Liver (tissue), 9 donors: ENCODE measurements around the gene ATOH7. TPM values are rescaled to one million over a fixed set of nuclear protein-coding genes. Genes with fewer than 3 reads are reported as not detected.

ENCODE experiments used
- DNase-seq: peaks from one replicate; pipeline ENCODE4 v3.0.0-alpha.2; 2017; ENCODE audit warnings: low spot score
- H3K27ac ChIP-seq, 2 donors: one replicate each; pipeline ENCODE4 v1.7.0; 2013; ENCODE audit warnings: inconsistent platforms in 2 of 2, low read length in 2 of 2, control low read depth in 1 of 2, low read depth in 1 of 2, mild to moderate bottlenecking in 1 of 2
- H3K27me3 ChIP-seq, 4 donors: one replicate each; pipeline versions ENCODE4 v1.6.1 to v1.7.0; 2013; ENCODE audit warnings: low read length in 3 of 4, inconsistent platforms in 1 of 4, mild to moderate bottlenecking in 1 of 4, moderate library complexity in 1 of 4; ENCODE audit not compliant: control insufficient read depth in 4 of 4, insufficient read depth in 4 of 4
- H3K36me3 ChIP-seq, 4 donors: one replicate each; pipeline versions ENCODE4 v1.6.1 to v1.7.0; 2013; ENCODE audit warnings: low read length in 3 of 4, mild to moderate bottlenecking in 3 of 4, low read depth in 1 of 4, moderate library complexity in 1 of 4; ENCODE audit not compliant: control insufficient read depth in 4 of 4, insufficient read depth in 3 of 4
- H3K4me1 ChIP-seq, 4 donors: one replicate each; pipeline versions ENCODE4 v1.6.1 to v1.7.0; 2013; ENCODE audit warnings: low read length in 3 of 4, mild to moderate bottlenecking in 3 of 4, moderate library complexity in 1 of 4; ENCODE audit not compliant: control insufficient read depth in 4 of 4, insufficient read depth in 4 of 4
- H3K4me3 ChIP-seq, 3 donors: one replicate each; pipeline versions ENCODE4 v1.6.1 to v1.7.0; 2013; ENCODE audit warnings: low read length in 3 of 3, control low read depth in 1 of 3, low read depth in 1 of 3, mild to moderate bottlenecking in 1 of 3
- H3K9ac ChIP-seq, 2 donors: one replicate each; pipeline ENCODE4 v1.7.0; 2013; ENCODE audit warnings: low read length in 2 of 2, mild to moderate bottlenecking in 2 of 2, moderate library complexity in 2 of 2, control low read depth in 1 of 2, low read depth in 1 of 2
- H3K9me3 ChIP-seq, 4 donors: one replicate each; pipeline versions ENCODE4 v1.6.1 to v1.7.0; 2013; ENCODE audit warnings: low read length in 3 of 4; ENCODE audit not compliant: control insufficient read depth in 4 of 4
- EGR1 ChIP-seq, 2 donors: IDR thresholded peaks; 2 replicates each; pipeline ENCODE4 v1.6.1; 2016 to 2018; ENCODE audit warnings: antibody characterized with exemption in 2 of 2, low read depth in 2 of 2
- FOXA1 ChIP-seq: IDR thresholded peaks from 2 replicates; pipeline ENCODE4 v1.6.1; 2016; ENCODE audit warnings: antibody characterized with exemption
- FOXA2 ChIP-seq: IDR thresholded peaks from 2 replicates; pipeline ENCODE4 v1.6.1; 2016; ENCODE audit warnings: antibody characterized with exemption
- GABPA ChIP-seq, 2 donors: IDR thresholded peaks in 1 of 2; conservative IDR thresholded peaks in 1 of 2; 2 replicates each; pipeline ENCODE4 v1.6.1; 2016; ENCODE audit warnings: antibody characterized with exemption in 2 of 2, mild to moderate bottlenecking in 1 of 2, moderate library complexity in 1 of 2
- HNF4A ChIP-seq, 2 donors: conservative IDR thresholded peaks; 2 replicates each; pipeline ENCODE4 v1.6.1; 2016; ENCODE audit warnings: antibody characterized with exemption in 2 of 2, mild to moderate bottlenecking in 2 of 2
- HNF4G ChIP-seq: IDR thresholded peaks from 2 replicates; pipeline ENCODE4 v1.6.1; 2016; ENCODE audit warnings: antibody characterized with exemption
- JUND ChIP-seq, 2 donors: IDR thresholded peaks; 2 replicates each; pipeline ENCODE4 v1.6.1; 2016; ENCODE audit warnings: antibody characterized with exemption in 2 of 2
- MAX ChIP-seq: IDR thresholded peaks from 2 replicates; pipeline ENCODE4 v1.6.1; 2016; ENCODE audit warnings: antibody characterized with exemption
- NR2F2 ChIP-seq: IDR thresholded peaks from 2 replicates; pipeline ENCODE4 v1.6.1; 2016; ENCODE audit warnings: antibody characterized with exemption
- RAD21 ChIP-seq, 2 donors: IDR thresholded peaks; 2 replicates each; pipeline ENCODE4 v1.6.1; 2016; ENCODE audit warnings: antibody characterized with exemption in 2 of 2, mild to moderate bottlenecking in 2 of 2
- REST ChIP-seq: IDR thresholded peaks from 2 replicates; pipeline ENCODE4 v1.6.1; 2016; ENCODE audit warnings: antibody characterized with exemption, mild to moderate bottlenecking
- RXRA ChIP-seq, 2 donors: IDR thresholded peaks; 2 replicates each; pipeline ENCODE4 v1.6.1; 2017 to 2018; ENCODE audit warnings: antibody characterized with exemption in 2 of 2, mild to moderate bottlenecking in 1 of 2
- SP1 ChIP-seq: IDR thresholded peaks from 2 replicates; pipeline ENCODE4 v1.6.1; 2018; ENCODE audit warnings: antibody characterized with exemption, mild to moderate bottlenecking
- TAF1 ChIP-seq: conservative IDR thresholded peaks from 2 replicates; pipeline ENCODE4 v1.6.1; 2016; ENCODE audit warnings: antibody characterized with exemption, mild to moderate bottlenecking
- YY1 ChIP-seq: IDR thresholded peaks from 2 replicates; pipeline ENCODE4 v1.6.1; 2016; ENCODE audit warnings: antibody characterized with exemption, mild to moderate bottlenecking
- polyA plus RNA-seq, 2 donors: library from polyadenylated mRNA; stranded (reverse) in 1 of 2; unstranded in 1 of 2; fragments of 200-250 nt in 1 of 2; fragments of >200 nt in 1 of 2; fragmentation: Nextera tagmentation in 1 of 2; extraction: Ambion mirVana in 1 of 2; gene quantifications; one replicate each; pipeline versions ENCODE4 v1.2.1 to v1.2.3, GENCODE V29; 2013 to 2015
- total RNA-seq, 2 donors: library from RNA; depleted of rRNA; stranded (reverse); fragments of >200 nt; gene quantifications; one replicate each; pipeline ENCODE4 v1.2.3, GENCODE V29; 2014
- TF ChIP-seq, protein P1 (sequence below): IDR thresholded peaks from 2 replicates; pipeline ENCODE4 v1.6.1; 2016; ENCODE audit warnings: antibody characterized with exemption
- TF ChIP-seq, protein P2 (sequence below): fragments of 150-350 bp; IDR thresholded peaks from 2 replicates; pipeline ENCODE4 v1.5.1; 2017; ENCODE audit warnings: improper control_type of control experiment, low read depth, low read length; ENCODE audit not compliant: missing input control
- TF ChIP-seq, protein P3 (sequence below): IDR thresholded peaks from 2 replicates; pipeline ENCODE4 v1.6.1; 2016; ENCODE audit warnings: antibody characterized with exemption
- donor health status: healthy.
- donor health status: healthy.
- donor health status: healthy.
- donor health status: healthy.
- donor health status: healthy.

Gene ATOH7
- total and polyA plus RNA-seq, 4 donors: 0.14 to 0.33 TPM; not detected in 2

- Histone ChIP-seq H3K9ac (no peak overlapping the region), H3K9me3 (no peaks in the 10 kb centered on the region), H3K4me3 (no peak overlapping the region), H3K4me1 (no peaks in the 10 kb centered on the region), H3K27me3 (no peaks in the 10 kb centered on the region), H3K36me3 (no peaks in the 10 kb centered on the region), H3K27ac (no peak overlapping the region)
- no peak for TF ChIP-seq RAD21 (IDR thresholded peaks at IDR 0.05)
- no peak for TF ChIP-seq FOXA2
- TF ChIP-seq, protein P1, sequence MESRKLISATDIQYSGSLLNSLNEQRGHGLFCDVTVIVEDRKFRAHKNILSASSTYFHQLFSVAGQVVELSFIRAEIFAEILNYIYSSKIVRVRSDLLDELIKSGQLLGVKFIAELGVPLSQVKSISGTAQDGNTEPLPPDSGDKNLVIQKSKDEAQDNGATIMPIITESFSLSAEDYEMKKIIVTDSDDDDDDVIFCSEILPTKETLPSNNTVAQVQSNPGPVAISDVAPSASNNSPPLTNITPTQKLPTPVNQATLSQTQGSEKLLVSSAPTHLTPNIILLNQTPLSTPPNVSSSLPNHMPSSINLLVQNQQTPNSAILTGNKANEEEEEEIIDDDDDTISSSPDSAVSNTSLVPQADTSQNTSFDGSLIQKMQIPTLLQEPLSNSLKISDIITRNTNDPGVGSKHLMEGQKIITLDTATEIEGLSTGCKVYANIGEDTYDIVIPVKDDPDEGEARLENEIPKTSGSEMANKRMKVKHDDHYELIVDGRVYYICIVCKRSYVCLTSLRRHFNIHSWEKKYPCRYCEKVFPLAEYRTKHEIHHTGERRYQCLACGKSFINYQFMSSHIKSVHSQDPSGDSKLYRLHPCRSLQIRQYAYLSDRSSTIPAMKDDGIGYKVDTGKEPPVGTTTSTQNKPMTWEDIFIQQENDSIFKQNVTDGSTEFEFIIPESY: no peak
- TF ChIP-seq, protein P2, sequence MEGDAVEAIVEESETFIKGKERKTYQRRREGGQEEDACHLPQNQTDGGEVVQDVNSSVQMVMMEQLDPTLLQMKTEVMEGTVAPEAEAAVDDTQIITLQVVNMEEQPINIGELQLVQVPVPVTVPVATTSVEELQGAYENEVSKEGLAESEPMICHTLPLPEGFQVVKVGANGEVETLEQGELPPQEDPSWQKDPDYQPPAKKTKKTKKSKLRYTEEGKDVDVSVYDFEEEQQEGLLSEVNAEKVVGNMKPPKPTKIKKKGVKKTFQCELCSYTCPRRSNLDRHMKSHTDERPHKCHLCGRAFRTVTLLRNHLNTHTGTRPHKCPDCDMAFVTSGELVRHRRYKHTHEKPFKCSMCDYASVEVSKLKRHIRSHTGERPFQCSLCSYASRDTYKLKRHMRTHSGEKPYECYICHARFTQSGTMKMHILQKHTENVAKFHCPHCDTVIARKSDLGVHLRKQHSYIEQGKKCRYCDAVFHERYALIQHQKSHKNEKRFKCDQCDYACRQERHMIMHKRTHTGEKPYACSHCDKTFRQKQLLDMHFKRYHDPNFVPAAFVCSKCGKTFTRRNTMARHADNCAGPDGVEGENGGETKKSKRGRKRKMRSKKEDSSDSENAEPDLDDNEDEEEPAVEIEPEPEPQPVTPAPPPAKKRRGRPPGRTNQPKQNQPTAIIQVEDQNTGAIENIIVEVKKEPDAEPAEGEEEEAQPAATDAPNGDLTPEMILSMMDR: no peak
- no peak for TF ChIP-seq MAX
- TF ChIP-seq RXRA (IDR thresholded peaks at IDR 0.05): no peak
- TF ChIP-seq REST: no peak
- TF ChIP-seq HNF4A (conservative IDR thresholded peaks at IDR 0.05): no peak
- TF ChIP-seq TAF1: no peak
- TF ChIP-seq HNF4G: no peak
- no peak for TF ChIP-seq NR2F2
- no peak for TF ChIP-seq GABPA (IDR thresholded peaks at IDR 0.05 in 1 of 2, conservative IDR thresholded peaks at IDR 0.05 in 1 of 2)
- no peak for TF ChIP-seq JUND (IDR thresholded peaks at IDR 0.05)
- TF ChIP-seq YY1: no peak
- no peak for TF ChIP-seq SP1
- TF ChIP-seq FOXA1: no peak
- TF ChIP-seq, protein P3, sequence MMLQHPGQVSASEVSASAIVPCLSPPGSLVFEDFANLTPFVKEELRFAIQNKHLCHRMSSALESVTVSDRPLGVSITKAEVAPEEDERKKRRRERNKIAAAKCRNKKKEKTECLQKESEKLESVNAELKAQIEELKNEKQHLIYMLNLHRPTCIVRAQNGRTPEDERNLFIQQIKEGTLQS: no peak
- TF ChIP-seq EGR1 (IDR thresholded peaks at IDR 0.05; ENCODE audit: low read depth in 2 of 2): no peak
- no peak for DNase-seq
Observed at GRCh38 chr10:68224810-68225209, 7.1 kb downstream of the ATOH7 start.
